ENCODE measurements around the gene FYCO1. TPM values are rescaled to one million over a fixed set of nuclear protein-coding genes. Genes with fewer than 3 reads are reported as not detected.

The FYCO1 gene
- total and polyA plus RNA-seq, 9 of the 15 experiments (the other 6 are each of a cell fraction or from before 2014, with no cell fraction given) = 2.1 to 13.8 (median 7.4) TPM

Small RNA genes lying within 50 kb of the gene (small RNA-seq; reads per million reads assigned to genes)
- not detected for gene RF00019

Other genes with a start within 250 kb of the FYCO1 start
- gene SLC6A20, start 199.3 kb downstream of the FYCO1 start, total RNA-seq (2014; rRNA removed) = not detected in 2 replicates
- not detected in 2 replicates for gene SLC6A20, start 199.3 kb downstream of the FYCO1 start, total RNA-seq (2014; rRNA removed; fragmentation: Illumina TruSeq; extraction: Trizol)
- not detected in 2 replicates for gene SLC6A20, start 199.3 kb downstream of the FYCO1 start, total RNA-seq (2015; rRNA removed; fragmentation: Illumina TruSeq; extraction: Trizol)
- gene SLC6A20, start 199.3 kb downstream of the FYCO1 start, total RNA-seq (2021) = not detected in 2 replicates
- not detected in 2 replicates for gene SLC6A20, start 199.3 kb downstream of the FYCO1 start, polyA plus RNA-seq (2011; rRNA removed)
- gene SLC6A20, start 199.3 kb downstream of the FYCO1 start, polyA plus RNA-seq (2014; fragmentation: Illumina TruSeq; extraction: Trizol) = not detected in 2 replicates
- not detected for gene SLC6A20, start 199.3 kb downstream of the FYCO1 start, polyA plus RNA-seq (2014; fragmentation: Nextera tagmentation; extraction: Ambion mirVana)
- gene SLC6A20, start 199.3 kb downstream of the FYCO1 start, polyA plus RNA-seq (2014; rRNA removed) = not detected in 2 replicates
- 10.0 and 11.7 TPM in 2 replicates for gene LZTFL1, start 153.7 kb downstream of the FYCO1 start, total RNA-seq (2014; rRNA removed)
- 13.9 and 15.4 TPM in 2 replicates for gene LZTFL1, start 153.7 kb downstream of the FYCO1 start, total RNA-seq (2014; rRNA removed; fragmentation: Illumina TruSeq; extraction: Trizol)
- gene LZTFL1, start 153.7 kb downstream of the FYCO1 start, total RNA-seq (2015; rRNA removed; fragmentation: Illumina TruSeq; extraction: Trizol) = 11.0 and 13.1 TPM in 2 replicates
- 15.3 TPM in 2 replicates for gene LZTFL1, start 153.7 kb downstream of the FYCO1 start, total RNA-seq (2021)
- 30.2 and 33.7 TPM in 2 replicates for gene LZTFL1, start 153.7 kb downstream of the FYCO1 start, polyA plus RNA-seq (2011; rRNA removed)
- 21.1 and 21.8 TPM in 2 replicates for gene LZTFL1, start 153.7 kb downstream of the FYCO1 start, polyA plus RNA-seq (2014; fragmentation: Illumina TruSeq; extraction: Trizol)
- gene LZTFL1, start 153.7 kb downstream of the FYCO1 start, polyA plus RNA-seq (2014; fragmentation: Nextera tagmentation; extraction: Ambion mirVana) = 10 to 100 TPM; 10.7 to 17.3 TPM
- gene LZTFL1, start 153.7 kb downstream of the FYCO1 start, polyA plus RNA-seq (2014; rRNA removed) = 15.1 and 15.8 TPM in 2 replicates
- gene CCR9, start 109.3 kb downstream of the FYCO1 start, total RNA-seq (2014; rRNA removed) = not detected in 2 replicates
- not detected in 2 replicates for gene CCR9, start 109.3 kb downstream of the FYCO1 start, total RNA-seq (2014; rRNA removed; fragmentation: Illumina TruSeq; extraction: Trizol)
- gene CCR9, start 109.3 kb downstream of the FYCO1 start, total RNA-seq (2015; rRNA removed; fragmentation: Illumina TruSeq; extraction: Trizol) = not detected in 2 replicates
- not detected in 2 replicates for gene CCR9, start 109.3 kb downstream of the FYCO1 start, total RNA-seq (2021)
- not detected in 2 replicates for gene CCR9, start 109.3 kb downstream of the FYCO1 start, polyA plus RNA-seq (2011; rRNA removed)
- gene CCR9, start 109.3 kb downstream of the FYCO1 start, polyA plus RNA-seq (2014; fragmentation: Illumina TruSeq; extraction: Trizol) = not detected in 2 replicates
- not detected for gene CCR9, start 109.3 kb downstream of the FYCO1 start, polyA plus RNA-seq (2014; fragmentation: Nextera tagmentation; extraction: Ambion mirVana)
- not detected in 2 replicates for gene CCR9, start 109.3 kb downstream of the FYCO1 start, polyA plus RNA-seq (2014; rRNA removed)
- not detected in 2 replicates for gene CXCR6, start 52.4 kb downstream of the FYCO1 start, total RNA-seq (2014; rRNA removed)
- not detected in 2 replicates for gene CXCR6, start 52.4 kb downstream of the FYCO1 start, total RNA-seq (2014; rRNA removed; fragmentation: Illumina TruSeq; extraction: Trizol)
- gene CXCR6, start 52.4 kb downstream of the FYCO1 start, total RNA-seq (2015; rRNA removed; fragmentation: Illumina TruSeq; extraction: Trizol) = not detected in 2 replicates
- gene CXCR6, start 52.4 kb downstream of the FYCO1 start, total RNA-seq (2021) = not detected in 2 replicates
- gene CXCR6, start 52.4 kb downstream of the FYCO1 start, polyA plus RNA-seq (2011; rRNA removed) = not detected in 2 replicates
- gene CXCR6, start 52.4 kb downstream of the FYCO1 start, polyA plus RNA-seq (2014; fragmentation: Illumina TruSeq; extraction: Trizol) = not detected in 2 replicates
- under 1 TPM in 1 of 2 experiments, not detected in 1; 0.28 TPM for gene CXCR6, start 52.4 kb downstream of the FYCO1 start, polyA plus RNA-seq (2014; fragmentation: Nextera tagmentation; extraction: Ambion mirVana)
- gene CXCR6, start 52.4 kb downstream of the FYCO1 start, polyA plus RNA-seq (2014; rRNA removed) = not detected in 2 replicates
- gene XCR1, start 31.7 kb upstream of the FYCO1 start, total RNA-seq (2014; rRNA removed) = not detected in 2 replicates
- gene XCR1, start 31.7 kb upstream of the FYCO1 start, total RNA-seq (2014; rRNA removed; fragmentation: Illumina TruSeq; extraction: Trizol) = not detected in 2 replicates
- not detected in 2 replicates for gene XCR1, start 31.7 kb upstream of the FYCO1 start, total RNA-seq (2015; rRNA removed; fragmentation: Illumina TruSeq; extraction: Trizol)
- gene XCR1, start 31.7 kb upstream of the FYCO1 start, total RNA-seq (2021) = not detected in 2 replicates
- not detected in 2 replicates for gene XCR1, start 31.7 kb upstream of the FYCO1 start, polyA plus RNA-seq (2011; rRNA removed)
- not detected in 2 replicates for gene XCR1, start 31.7 kb upstream of the FYCO1 start, polyA plus RNA-seq (2014; fragmentation: Illumina TruSeq; extraction: Trizol)
- not detected for gene XCR1, start 31.7 kb upstream of the FYCO1 start, polyA plus RNA-seq (2014; fragmentation: Nextera tagmentation; extraction: Ambion mirVana)
- not detected in 2 replicates for gene XCR1, start 31.7 kb upstream of the FYCO1 start, polyA plus RNA-seq (2014; rRNA removed)
- gene CCR1, start 212.5 kb upstream of the FYCO1 start, total RNA-seq (2014; rRNA removed) = not detected in 2 replicates
- gene CCR1, start 212.5 kb upstream of the FYCO1 start, total RNA-seq (2014; rRNA removed; fragmentation: Illumina TruSeq; extraction: Trizol) = not detected in 2 replicates
- gene CCR1, start 212.5 kb upstream of the FYCO1 start, total RNA-seq (2015; rRNA removed; fragmentation: Illumina TruSeq; extraction: Trizol) = not detected in 2 replicates
- gene CCR1, start 212.5 kb upstream of the FYCO1 start, total RNA-seq (2021) = 0.09 TPM in 1 of 2 replicates, not detected in the other
- gene CCR1, start 212.5 kb upstream of the FYCO1 start, polyA plus RNA-seq (2011; rRNA removed) = not detected in 2 replicates
- not detected in 2 replicates for gene CCR1, start 212.5 kb upstream of the FYCO1 start, polyA plus RNA-seq (2014; fragmentation: Illumina TruSeq; extraction: Trizol)
- not detected for gene CCR1, start 212.5 kb upstream of the FYCO1 start, polyA plus RNA-seq (2014; fragmentation: Nextera tagmentation; extraction: Ambion mirVana)
- not detected in 2 replicates for gene CCR1, start 212.5 kb upstream of the FYCO1 start, polyA plus RNA-seq (2014; rRNA removed)
- gene CCR3, start 246.6 kb upstream of the FYCO1 start, total RNA-seq (2014; rRNA removed) = not detected in 2 replicates
- not detected in 2 replicates for gene CCR3, start 246.6 kb upstream of the FYCO1 start, total RNA-seq (2014; rRNA removed; fragmentation: Illumina TruSeq; extraction: Trizol)
- gene CCR3, start 246.6 kb upstream of the FYCO1 start, total RNA-seq (2015; rRNA removed; fragmentation: Illumina TruSeq; extraction: Trizol) = not detected in 2 replicates
- not detected in 2 replicates for gene CCR3, start 246.6 kb upstream of the FYCO1 start, total RNA-seq (2021)
- gene CCR3, start 246.6 kb upstream of the FYCO1 start, polyA plus RNA-seq (2011; rRNA removed) = not detected in 2 replicates
- not detected in 2 replicates for gene CCR3, start 246.6 kb upstream of the FYCO1 start, polyA plus RNA-seq (2014; fragmentation: Illumina TruSeq; extraction: Trizol)
- gene CCR3, start 246.6 kb upstream of the FYCO1 start, polyA plus RNA-seq (2014; fragmentation: Nextera tagmentation; extraction: Ambion mirVana) = not detected
- gene CCR3, start 246.6 kb upstream of the FYCO1 start, polyA plus RNA-seq (2014; rRNA removed) = not detected in 2 replicates

Measured in K562 (cell line).